Measurements from ENCODE around the gene FOSB. TPM values are rescaled to one million over a fixed set of nuclear protein-coding genes. Genes with fewer than 3 reads are reported as not detected.

Gene FOSB
- total RNA-seq, 5 donors from 2014 or later (not counting 1 experiment from before 2014, with no cell fraction given): 6.7 to 1,173 (median 10.4) TPM

DNA sequence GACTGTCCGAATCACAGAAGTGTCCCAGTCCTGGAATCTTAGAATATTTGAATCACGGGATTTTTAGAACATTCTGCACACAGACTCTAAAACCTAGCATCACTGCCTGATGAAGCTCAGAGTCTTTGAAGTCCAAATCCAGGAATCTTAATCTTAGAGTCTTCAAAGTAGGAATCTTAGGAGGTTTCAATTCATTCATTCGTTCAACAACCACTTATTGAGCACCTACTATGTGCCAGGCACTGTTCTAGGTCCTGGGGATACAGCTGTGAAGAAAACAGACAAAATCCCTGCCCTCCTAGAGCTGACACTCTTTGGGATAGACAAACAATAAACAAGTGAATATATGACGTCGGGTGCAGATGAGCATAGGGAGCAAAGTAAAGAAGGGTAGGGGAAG, 27.4 kb downstream of the FOSB start:
- DNase-seq (no peak), ATAC-seq (replicated peaks in 1 of 4) (no peak)
- POLR2A ChIA-PET: no interaction called here
- peaks cover 34 to 44% (median 41%) of the 10 kb centered on the region in 3 donors for H3K4me1 Mint-ChIP-seq
- Histone ChIP-seq H3K27me3 (replicated peaks in 1 of 2; ENCODE audit: control insufficient read depth in 2 of 2, extremely low read depth in 1 of 2, insufficient read depth in 2 of 2, low read length in 1 of 2) (peaks cover 12 to 36% of the 10 kb centered on the region in 2 experiments), H3K9me3 (no peaks in the 10 kb centered on the region), H3K36me3 (ENCODE audit: control insufficient read depth in 2 of 2, extremely low read depth in 1 of 2, insufficient read depth in 1 of 2, low read length in 1 of 2) (no peaks in the 10 kb centered on the region), H3K4me3 (ENCODE audit: control insufficient read depth in 1 of 2, extremely low read depth in 1 of 2, low read length in 1 of 2) (no peak overlapping the region), H3K27ac (ENCODE audit: low read length) (no peak overlapping the region), H3K4me1 (ENCODE audit: control insufficient read depth in 1 of 2, extremely low read depth in 1 of 2, insufficient read depth in 2 of 2, low read length in 2 of 2) (peaks cover 16 to 51% of the 10 kb centered on the region in 2 experiments)
- WGBS (ENCODE audit: insufficient coverage): 89% methylated on average over 3 of the region's 5 CpGs
- CTCF ChIA-PET: interaction anchor here (0.8 to 3.2 kb wide), 7 partner anchors 10 to 148 kb away, joined by 3 to 17 read pairs (median 8); partner anchors contain the start of gene ERCC1 (in 1 of the 2)
- peak overlapping the region in 1 of 2 donors; percentile 37 for H3K27ac Mint-ChIP-seq
- peaks cover 13 to 17% of the 10 kb centered on the region in 2 donors for H3K27me3 Mint-ChIP-seq
- no peaks in the 10 kb centered on the region for H3K36me3 Mint-ChIP-seq
- H3K9me3 Mint-ChIP-seq: no peaks in the 10 kb centered on the region
- peak overlapping the region; percentile 38 to 91 (median 74) for H3K4me3 Mint-ChIP-seq

DNA sequence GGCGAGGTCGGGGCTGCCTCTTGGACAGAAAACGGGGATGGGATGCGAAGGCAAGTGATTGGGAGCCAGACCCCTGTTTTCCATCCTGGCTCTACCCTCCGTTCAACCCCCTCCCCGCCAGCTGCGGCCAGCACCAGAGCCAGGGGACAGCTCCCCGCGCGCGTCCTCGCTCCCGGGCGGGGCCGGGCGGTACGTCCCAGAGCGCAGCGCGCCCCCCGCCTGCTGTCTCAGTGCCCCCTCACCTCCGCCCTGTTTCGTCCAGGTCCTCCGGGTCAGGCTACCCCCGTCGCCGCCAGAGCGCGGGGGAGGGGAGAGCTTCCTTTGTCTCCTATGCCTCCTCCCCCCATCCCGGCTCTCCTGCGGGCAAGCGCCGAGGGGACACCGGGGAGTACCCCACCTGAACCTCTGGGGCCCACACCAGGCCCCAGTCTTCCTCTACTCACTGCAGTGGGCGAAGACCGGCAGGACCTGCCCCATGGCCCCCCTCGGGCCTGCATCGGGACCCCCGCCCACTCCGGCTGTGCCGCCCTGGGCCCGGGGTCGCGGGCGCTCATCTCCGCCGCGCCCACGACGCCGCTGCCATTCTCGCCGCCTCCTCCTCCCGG, 28.7 kb downstream of the FOSB start:
- Mint-ChIP-seq H3K4me1 (peaks cover 35 to 47% (median 44%) of the 10 kb centered on the region in 3 donors), H3K27ac (no peak overlapping the region), H3K36me3 (peaks cover 5% of the 10 kb centered on the region), H3K4me3 (peak overlapping the region; percentile 60 to 91 (median 74)), H3K27me3 (peaks cover 13 to 17% of the 10 kb centered on the region in 2 donors), H3K9me3 (no peaks in the 10 kb centered on the region)
- H3K4me1 ChIP-seq (ENCODE audit: control insufficient read depth in 1 of 2, extremely low read depth in 1 of 2, insufficient read depth in 2 of 2, low read length in 2 of 2): peaks cover 16 to 51% of the 10 kb centered on the region in 2 experiments
- no peaks in the 10 kb centered on the region for H3K9me3 ChIP-seq
- H3K4me3 ChIP-seq (ENCODE audit: control insufficient read depth in 1 of 2, extremely low read depth in 1 of 2, low read length in 1 of 2): peak overlapping the region; percentile 60 to 84
- H3K27ac ChIP-seq (ENCODE audit: low read length): no peak overlapping the region
- peaks cover 12 to 33% of the 10 kb centered on the region in 2 experiments for H3K27me3 ChIP-seq (replicated peaks in 1 of 2; ENCODE audit: control insufficient read depth in 2 of 2, extremely low read depth in 1 of 2, insufficient read depth in 2 of 2, low read length in 1 of 2)
- ATAC-seq (replicated peaks in 1 of 4) (peak; percentile 25 to 35 (median 30)), DNase-seq (peak in 15 of 35 experiments; percentile 28 to 63 (median 44))
- H3K36me3 ChIP-seq (ENCODE audit: control insufficient read depth in 2 of 2, extremely low read depth in 1 of 2, insufficient read depth in 1 of 2, low read length in 1 of 2): no peaks in the 10 kb centered on the region
- POLR2A ChIA-PET: interaction anchor here (0.5 to 0.6 kb wide), 2 partner anchors 9 to 86 kb away, joined by 3 to 4 read pairs; no protein-coding TSS in a partner anchor
- CTCF ChIA-PET: interaction anchor here in 1 of 2 donors (0.5 to 3.2 kb wide), 5 partner anchors 11 to 311 kb away, joined by 3 to 17 read pairs (median 8); no protein-coding TSS in a partner anchor
- WGBS (ENCODE audit: insufficient coverage): under 1% methylated on average over 50 of the region's 54 CpGs

DNA sequence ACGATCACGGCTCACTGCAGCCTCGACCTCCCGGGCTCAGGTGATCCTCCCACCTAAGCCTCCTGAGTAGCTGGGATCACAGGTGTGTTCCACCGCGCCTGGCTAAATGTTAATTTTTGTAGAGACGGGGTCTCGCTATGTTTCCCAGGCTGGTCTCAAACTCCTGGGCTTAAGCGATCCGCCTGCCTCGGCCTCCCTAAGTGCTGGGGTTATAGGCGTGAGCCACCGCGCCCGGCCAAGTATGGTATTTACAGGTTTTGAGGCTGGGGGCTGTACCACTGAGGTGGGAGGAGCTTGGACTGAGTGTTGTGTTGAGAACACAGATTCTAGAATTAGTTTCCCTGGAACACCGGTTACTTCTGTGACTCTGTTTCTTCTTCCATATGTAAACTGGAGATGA, 30.0 kb downstream of the FOSB start:
- peaks cover 12 to 13% of the 10 kb centered on the region in 2 donors for H3K27me3 Mint-ChIP-seq
- no peak for ATAC-seq (replicated peaks in 1 of 4)
- ChIA-PET CTCF (interaction anchor here (0.6 kb wide), 2 partner anchors 11 to 18 kb away, joined by 3 read pairs; no protein-coding TSS in a partner anchor), POLR2A (no interaction called here)
- peaks cover 16 to 48% of the 10 kb centered on the region in 2 experiments for H3K4me1 ChIP-seq (ENCODE audit: control insufficient read depth in 1 of 2, extremely low read depth in 1 of 2, insufficient read depth in 2 of 2, low read length in 2 of 2)
- H3K36me3 Mint-ChIP-seq: peaks cover 5% of the 10 kb centered on the region
- H3K27ac ChIP-seq (ENCODE audit: low read length): no peak overlapping the region
- H3K4me1 Mint-ChIP-seq: peaks cover 35 to 47% (median 44%) of the 10 kb centered on the region in 3 donors
- 71% methylated on average over 4 of the region's 16 CpGs for WGBS (ENCODE audit: insufficient coverage)
- DNase-seq: no peak
- no peak overlapping the region for H3K4me3 ChIP-seq (ENCODE audit: control insufficient read depth in 1 of 2, extremely low read depth in 1 of 2, low read length in 1 of 2)
- H3K4me3 Mint-ChIP-seq: peak overlapping the region; percentile 70 to 91 (median 72)
- H3K9me3 ChIP-seq: no peaks in the 10 kb centered on the region
- no peaks in the 10 kb centered on the region for H3K36me3 ChIP-seq (ENCODE audit: control insufficient read depth in 2 of 2, extremely low read depth in 1 of 2, insufficient read depth in 1 of 2, low read length in 1 of 2)
- H3K27me3 ChIP-seq (replicated peaks in 1 of 2; ENCODE audit: control insufficient read depth in 2 of 2, extremely low read depth in 1 of 2, insufficient read depth in 2 of 2, low read length in 1 of 2): peaks cover 12 to 25% of the 10 kb centered on the region in 2 experiments
- H3K9me3 Mint-ChIP-seq: no peaks in the 10 kb centered on the region
- peak overlapping the region in 1 of 2 donors; percentile 82 for H3K27ac Mint-ChIP-seq

DNA sequence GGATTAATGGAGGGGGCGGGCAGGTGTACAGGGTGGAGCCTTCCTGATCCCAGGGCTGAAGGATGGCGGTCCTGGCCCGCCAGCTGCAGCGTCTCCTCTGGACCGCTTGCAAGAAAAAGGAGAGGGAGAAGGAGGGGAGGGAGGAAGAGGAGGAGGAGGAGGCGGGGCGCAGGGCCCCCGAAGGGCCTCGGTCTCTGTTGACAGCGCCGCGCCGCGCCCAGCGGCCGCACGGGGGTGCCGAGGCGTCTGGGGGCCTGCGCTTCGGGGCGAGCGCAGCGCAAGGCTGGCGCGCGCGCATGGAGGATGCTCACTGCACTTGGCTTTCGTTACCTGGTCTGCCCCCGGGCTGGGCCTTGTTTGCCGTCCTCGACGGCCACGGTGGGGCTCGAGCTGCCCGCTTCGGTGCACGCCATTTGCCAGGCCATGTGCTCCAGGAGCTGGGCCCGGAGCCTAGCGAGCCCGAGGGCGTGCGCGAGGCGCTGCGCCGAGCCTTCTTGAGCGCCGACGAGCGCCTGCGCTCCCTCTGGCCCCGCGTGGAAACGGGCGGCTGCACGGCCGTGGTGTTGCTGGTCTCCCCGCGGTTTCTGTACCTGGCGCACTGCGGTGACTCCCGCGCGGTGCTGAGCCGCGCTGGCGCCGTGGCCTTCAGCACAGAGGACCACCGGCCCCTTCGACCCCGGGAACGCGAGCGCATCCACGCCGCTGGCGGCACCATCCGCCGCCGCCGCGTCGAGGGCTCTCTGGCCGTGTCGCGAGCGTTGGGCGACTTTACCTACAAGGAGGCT, 30.8 kb downstream of the FOSB start, which contains the start of gene PPM1N:
PPM1N (plus strand) TSS at position 33 of the 785 bp plus-strand sequence; CDS start at position 63, 30 bp downstream.
- H3K27me3 ChIP-seq (replicated peaks in 1 of 2; ENCODE audit: control insufficient read depth in 2 of 2, extremely low read depth in 1 of 2, insufficient read depth in 2 of 2, low read length in 1 of 2): peaks cover 12 to 18% of the 10 kb centered on the region in 2 experiments
- Mint-ChIP-seq H3K9me3 (no peaks in the 10 kb centered on the region), H3K4me1 (peaks cover 30 to 42% (median 38%) of the 10 kb centered on the region in 3 donors), H3K4me3 (peak within 1 kb of the TSS; percentile 72 to 91 (median 80)), H3K36me3 (peaks cover 5% of the 10 kb centered on the region), H3K27ac (peak within 1 kb of the TSS; percentile 73 to 82), H3K27me3 (peaks cover 6 to 7% of the 10 kb centered on the region in 2 donors)
- no peaks in the 10 kb centered on the region for H3K36me3 ChIP-seq (ENCODE audit: control insufficient read depth in 2 of 2, extremely low read depth in 1 of 2, insufficient read depth in 1 of 2, low read length in 1 of 2)
- 6% methylated on average over 89 of the region's 89 CpGs for WGBS (ENCODE audit: insufficient coverage)
- DNase-seq: peak in 34 of 35 experiments; percentile 41 to 83 (median 59)
- peaks cover 14 to 40% of the 10 kb centered on the region in 2 experiments for H3K4me1 ChIP-seq (ENCODE audit: control insufficient read depth in 1 of 2, extremely low read depth in 1 of 2, insufficient read depth in 2 of 2, low read length in 2 of 2)
- peak; percentile 65 to 71 (median 70) for ATAC-seq (replicated peaks in 1 of 4)
- CTCF ChIA-PET: interaction anchor here in 1 of 2 donors (0.6 kb wide), 2 partner anchors 18 to 159 kb away, joined by 3 read pairs; no protein-coding TSS in a partner anchor
- no peaks in the 10 kb centered on the region for H3K9me3 ChIP-seq
- peak within 1 kb of the TSS; percentile 41 to 63 for H3K4me3 ChIP-seq (ENCODE audit: control insufficient read depth in 1 of 2, extremely low read depth in 1 of 2, low read length in 1 of 2)
- POLR2A ChIA-PET: no interaction called here
- H3K27ac ChIP-seq (ENCODE audit: low read length): no peak within 1 kb of the TSS

DNA sequence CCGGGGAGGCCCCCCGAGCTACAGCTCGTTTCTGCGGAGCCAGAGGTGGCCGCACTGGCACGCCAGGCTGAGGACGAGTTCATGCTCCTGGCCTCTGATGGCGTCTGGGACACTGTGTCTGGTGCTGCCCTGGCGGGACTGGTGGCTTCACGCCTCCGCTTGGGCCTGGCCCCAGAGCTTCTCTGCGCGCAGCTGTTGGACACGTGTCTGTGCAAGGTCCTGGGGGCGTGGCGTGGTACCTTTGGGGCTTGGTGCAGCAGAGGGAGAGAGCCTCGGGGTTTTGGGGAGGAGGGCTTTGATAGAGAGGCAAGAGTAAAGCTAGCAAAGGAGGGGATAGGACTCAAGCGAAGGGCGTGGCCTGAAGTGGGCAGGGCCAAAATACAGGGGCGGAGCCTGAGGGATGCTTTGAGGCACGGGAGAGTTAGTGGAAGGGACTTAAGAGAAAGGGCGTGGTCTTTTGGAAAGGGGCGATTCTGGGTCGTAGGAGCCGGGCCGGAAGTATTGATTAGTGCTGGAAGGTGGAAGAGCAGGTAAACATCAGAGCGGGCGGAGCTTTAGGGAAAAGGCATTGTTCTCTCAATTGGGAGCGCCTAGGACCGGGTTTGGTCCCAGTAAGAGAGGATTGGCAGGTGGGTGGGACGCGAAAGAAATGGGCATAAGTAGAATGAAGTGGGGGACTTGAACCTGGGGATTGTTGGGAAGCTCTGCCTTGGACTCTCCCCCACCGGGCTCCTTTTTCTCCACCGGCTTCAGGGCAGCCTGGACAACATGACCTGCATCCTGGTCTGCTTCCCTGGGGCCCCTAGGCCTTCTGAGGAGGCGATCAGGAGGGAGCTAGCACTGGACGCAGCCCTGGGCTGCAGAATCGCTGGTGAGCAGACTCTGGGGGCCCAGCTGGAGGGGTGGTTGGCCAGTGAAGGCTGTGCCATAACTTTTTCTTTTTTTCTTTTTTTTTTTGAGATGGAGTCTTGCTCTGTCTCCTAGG, 31.7 kb downstream of the FOSB start:
- H3K36me3 Mint-ChIP-seq: peaks cover 5% of the 10 kb centered on the region
- H3K27ac Mint-ChIP-seq: peak overlapping the region; percentile 47 to 74
- no peak overlapping the region for H3K27ac ChIP-seq (ENCODE audit: low read length)
- 18% methylated on average over 29 of the region's 37 CpGs for WGBS (ENCODE audit: insufficient coverage)
- peaks cover 9 to 12% of the 10 kb centered on the region in 2 experiments for H3K27me3 ChIP-seq (replicated peaks in 1 of 2; ENCODE audit: control insufficient read depth in 2 of 2, extremely low read depth in 1 of 2, insufficient read depth in 2 of 2, low read length in 1 of 2)
- ATAC-seq (replicated peaks in 1 of 4) (peak in 3 of 4 experiments; percentile 3 to 33 (median 7)), DNase-seq (peak in 30 of 35 experiments; percentile 27 to 74 (median 50))
- H3K4me1 Mint-ChIP-seq: peaks cover 30 to 39% (median 36%) of the 10 kb centered on the region in 3 donors
- no peaks in the 10 kb centered on the region for H3K9me3 ChIP-seq
- peaks cover 6 to 7% of the 10 kb centered on the region in 2 donors for H3K27me3 Mint-ChIP-seq
- no peaks in the 10 kb centered on the region for H3K9me3 Mint-ChIP-seq
- H3K4me1 ChIP-seq (ENCODE audit: control insufficient read depth in 1 of 2, extremely low read depth in 1 of 2, insufficient read depth in 2 of 2, low read length in 2 of 2): peaks cover 14 to 40% of the 10 kb centered on the region in 2 experiments
- POLR2A ChIA-PET: interaction anchor here in 1 of 2 donors (0.6 kb wide), 1 partner anchor 22 kb away, joined by 5 read pairs; no protein-coding TSS in a partner anchor
- H3K36me3 ChIP-seq (ENCODE audit: control insufficient read depth in 2 of 2, extremely low read depth in 1 of 2, insufficient read depth in 1 of 2, low read length in 1 of 2): no peaks in the 10 kb centered on the region
- peak overlapping the region; percentile 35 to 60 for H3K4me3 ChIP-seq (ENCODE audit: control insufficient read depth in 1 of 2, extremely low read depth in 1 of 2, low read length in 1 of 2)
- peak overlapping the region; percentile 57 to 91 (median 62) for H3K4me3 Mint-ChIP-seq
- CTCF ChIA-PET: interaction anchor here (0.6 kb wide), 2 partner anchors 64 to 160 kb away, joined by 3 read pairs; no protein-coding TSS in a partner anchor

All from T-cell (primary cell).